ENCODE results near the gene FAF2.
"Not testable (repeated sequence)": the region's sequence is repeated elsewhere in the genome, so short reads cannot be mapped to it uniquely, and the experiment has no call there.

The FAF2 gene, protein sequence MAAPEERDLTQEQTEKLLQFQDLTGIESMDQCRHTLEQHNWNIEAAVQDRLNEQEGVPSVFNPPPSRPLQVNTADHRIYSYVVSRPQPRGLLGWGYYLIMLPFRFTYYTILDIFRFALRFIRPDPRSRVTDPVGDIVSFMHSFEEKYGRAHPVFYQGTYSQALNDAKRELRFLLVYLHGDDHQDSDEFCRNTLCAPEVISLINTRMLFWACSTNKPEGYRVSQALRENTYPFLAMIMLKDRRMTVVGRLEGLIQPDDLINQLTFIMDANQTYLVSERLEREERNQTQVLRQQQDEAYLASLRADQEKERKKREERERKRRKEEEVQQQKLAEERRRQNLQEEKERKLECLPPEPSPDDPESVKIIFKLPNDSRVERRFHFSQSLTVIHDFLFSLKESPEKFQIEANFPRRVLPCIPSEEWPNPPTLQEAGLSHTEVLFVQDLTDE

DNA sequence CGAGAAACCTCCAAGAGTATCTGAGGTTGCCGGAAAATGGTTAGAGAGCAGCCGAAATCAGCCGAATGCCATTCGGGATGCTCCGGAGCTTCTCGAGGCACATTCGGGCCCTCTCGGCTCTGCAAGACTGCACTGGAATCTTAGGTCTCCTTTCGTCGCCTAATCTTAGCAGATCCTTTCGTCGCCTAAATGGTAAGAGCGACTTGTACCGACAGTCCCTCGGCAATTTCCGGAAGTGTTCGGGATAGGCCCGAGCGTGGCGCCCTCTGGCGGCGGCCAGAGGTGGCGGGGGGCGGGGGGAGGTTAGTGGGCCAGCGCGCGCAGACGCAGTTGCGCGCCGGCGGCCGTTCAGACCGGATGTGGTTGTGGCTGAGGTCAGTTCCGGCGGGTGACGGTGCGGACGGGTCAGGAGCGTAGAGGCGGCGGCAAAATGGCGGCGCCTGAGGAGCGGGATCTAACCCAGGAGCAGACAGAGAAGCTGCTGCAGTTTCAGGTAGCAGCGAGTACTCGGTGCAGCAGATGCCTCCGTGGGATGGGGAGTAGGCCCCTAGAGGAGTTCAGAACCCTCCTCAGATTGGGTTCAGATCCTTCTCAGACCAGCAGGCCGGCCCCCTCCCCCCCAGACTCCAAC is at the start of gene FAF2:
TSS of gene FAF2 (plus strand) at position 408 of the 631 bp plus-strand sequence. CDS start at position 431, 23 bp downstream.
- FAIRE-seq, result peak; percentile 61

DNA sequence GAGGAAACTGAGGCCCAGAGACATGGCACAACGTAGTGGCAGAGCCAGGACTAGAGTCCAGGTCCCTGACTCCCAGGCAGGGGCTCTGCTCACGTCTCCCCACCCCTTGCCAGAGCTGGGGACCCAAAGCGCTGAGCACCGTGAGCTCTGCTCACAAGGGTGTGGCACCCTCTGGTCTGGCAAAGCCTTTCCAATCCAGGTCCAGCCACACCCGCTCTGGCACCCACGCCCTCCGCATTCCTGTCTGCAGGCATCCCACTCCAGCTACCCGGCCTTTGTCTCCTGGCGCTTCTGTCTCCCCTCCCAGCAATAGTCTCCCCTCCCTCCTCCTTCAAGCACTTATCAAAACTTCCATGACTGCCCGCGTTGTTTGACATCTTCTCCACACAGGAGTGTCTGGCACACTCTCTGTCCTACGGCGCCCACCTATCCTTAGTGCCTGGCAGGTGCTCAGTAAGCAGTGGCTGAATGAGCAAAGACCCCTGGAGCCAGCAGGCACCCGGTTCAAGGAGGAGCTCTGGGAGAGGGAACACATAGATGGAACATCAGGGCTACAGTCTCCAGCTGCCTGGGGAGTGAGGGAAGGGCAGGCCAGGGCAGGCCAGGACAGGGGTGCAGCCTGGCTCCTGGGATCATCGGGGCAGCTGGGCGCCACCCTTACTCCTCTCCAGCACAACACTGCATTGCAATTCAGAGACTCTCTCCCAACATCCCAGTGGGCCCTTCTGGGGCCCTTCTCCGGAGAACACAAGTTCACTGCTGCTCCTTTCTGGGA is 47.6 kb upstream of the FAF2 start:
- FAIRE-seq, result no peak

DNA sequence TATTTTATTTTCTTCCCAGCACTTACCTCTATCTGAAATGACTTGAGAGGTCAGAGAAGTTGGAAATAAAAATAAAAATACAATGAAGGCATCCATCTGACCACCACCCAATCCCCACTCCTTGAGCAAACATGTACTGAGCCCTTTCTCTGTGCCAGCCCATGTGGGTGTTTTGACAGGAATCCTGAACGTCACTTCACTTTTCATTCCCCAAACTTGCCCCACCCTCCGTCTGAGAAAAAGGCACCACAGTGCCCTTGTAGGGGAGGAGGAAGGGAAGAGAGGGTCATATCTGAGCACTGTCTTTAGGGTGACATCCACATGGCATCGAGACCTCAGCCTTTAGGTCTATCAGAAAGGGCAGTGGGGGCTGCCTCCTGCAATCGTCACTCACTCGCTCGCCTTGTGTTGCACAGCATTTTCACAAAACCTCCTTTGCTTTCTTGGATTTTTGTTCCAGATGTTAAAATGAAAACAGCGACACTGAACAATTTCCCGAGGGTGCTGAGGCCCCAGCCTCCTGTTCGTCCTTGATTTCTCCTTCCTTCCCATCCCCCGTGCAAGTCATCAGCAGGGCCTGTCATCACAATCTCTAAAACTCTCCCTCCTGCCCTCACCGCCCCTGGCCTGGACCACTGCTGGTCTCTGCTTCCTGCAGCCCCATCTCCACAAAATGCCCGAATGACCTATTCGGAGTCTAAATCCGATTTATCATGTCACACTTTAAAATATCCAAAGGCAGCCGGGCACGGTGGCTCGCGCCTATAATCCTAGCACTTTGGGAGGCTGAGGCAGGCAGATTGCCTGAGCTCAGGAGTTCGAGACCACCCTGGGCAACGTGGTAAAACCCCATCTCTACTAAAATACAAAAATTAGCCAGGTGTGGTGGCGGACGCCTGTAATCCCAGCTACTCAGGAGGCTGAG is 46.6 kb upstream of the FAF2 start:
- no peak for FAIRE-seq

DNA sequence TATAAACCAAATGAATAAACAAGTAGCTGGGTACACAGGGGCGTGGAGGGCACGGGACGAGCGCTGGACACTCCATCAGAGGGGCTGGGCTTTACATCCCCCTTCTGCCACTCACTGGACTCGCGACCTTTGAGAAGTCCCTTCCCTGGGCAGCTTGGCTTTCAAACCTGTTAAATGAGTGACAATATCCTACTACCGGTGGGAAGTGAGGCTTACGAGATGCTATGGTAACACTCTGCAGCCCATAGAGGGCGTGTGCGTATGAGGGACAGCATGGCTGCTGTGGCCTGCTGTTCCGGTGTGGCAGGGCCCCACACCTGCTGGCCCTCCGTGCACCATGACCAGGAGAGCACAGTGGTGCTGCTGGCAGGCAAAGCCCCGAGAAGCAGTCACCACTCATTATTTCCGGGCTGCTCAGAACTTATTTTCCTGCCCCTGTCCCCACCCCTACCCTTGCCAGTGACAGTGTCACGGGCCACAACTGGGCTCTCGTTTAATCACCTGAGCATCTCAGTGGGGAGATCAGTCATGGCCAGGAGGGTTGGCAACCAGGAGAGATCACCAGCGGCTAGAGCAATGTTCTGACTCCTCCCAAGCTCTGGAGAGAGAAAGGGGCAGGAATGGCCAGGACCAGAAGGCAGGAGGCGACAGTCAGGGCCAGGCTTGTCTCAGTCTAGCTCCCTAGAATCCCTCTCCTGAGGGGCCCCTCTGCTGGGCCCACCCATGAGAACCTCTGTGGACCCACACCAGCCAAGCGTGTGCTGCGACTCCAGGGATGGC is 42.3 kb upstream of the FAF2 start:
- no peak for FAIRE-seq

DNA sequence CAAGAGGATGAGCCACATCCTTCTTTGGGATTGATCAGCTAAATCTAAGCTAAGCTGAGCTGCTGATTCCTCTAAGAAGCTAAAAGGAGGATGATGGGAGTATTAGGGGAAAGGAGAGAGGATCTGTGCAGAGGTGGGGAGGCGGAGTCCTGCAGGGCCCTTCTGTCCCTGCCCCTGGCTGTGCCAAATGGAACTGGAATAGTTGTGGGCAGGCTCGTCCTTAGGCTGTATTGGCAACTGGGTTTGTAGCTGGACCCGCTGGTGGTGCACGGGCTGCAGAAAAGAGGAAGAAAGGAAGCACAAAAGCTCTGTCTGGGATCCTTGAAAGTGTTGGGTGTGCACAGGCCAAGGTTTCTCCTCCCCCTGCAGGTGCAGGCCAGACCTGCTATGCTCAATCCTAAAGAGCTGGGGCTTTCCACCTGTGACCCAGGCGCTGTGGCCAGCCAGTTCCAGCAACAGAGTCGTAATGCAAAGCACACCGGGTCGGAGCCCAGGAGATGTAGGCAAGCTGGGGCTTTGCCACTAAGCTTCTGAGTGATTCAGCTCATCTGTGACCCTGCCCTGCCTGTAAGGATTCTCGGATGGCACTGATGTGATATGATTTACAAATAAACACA is 41.6 kb upstream of the FAF2 start:
- no peak for FAIRE-seq

DNA sequence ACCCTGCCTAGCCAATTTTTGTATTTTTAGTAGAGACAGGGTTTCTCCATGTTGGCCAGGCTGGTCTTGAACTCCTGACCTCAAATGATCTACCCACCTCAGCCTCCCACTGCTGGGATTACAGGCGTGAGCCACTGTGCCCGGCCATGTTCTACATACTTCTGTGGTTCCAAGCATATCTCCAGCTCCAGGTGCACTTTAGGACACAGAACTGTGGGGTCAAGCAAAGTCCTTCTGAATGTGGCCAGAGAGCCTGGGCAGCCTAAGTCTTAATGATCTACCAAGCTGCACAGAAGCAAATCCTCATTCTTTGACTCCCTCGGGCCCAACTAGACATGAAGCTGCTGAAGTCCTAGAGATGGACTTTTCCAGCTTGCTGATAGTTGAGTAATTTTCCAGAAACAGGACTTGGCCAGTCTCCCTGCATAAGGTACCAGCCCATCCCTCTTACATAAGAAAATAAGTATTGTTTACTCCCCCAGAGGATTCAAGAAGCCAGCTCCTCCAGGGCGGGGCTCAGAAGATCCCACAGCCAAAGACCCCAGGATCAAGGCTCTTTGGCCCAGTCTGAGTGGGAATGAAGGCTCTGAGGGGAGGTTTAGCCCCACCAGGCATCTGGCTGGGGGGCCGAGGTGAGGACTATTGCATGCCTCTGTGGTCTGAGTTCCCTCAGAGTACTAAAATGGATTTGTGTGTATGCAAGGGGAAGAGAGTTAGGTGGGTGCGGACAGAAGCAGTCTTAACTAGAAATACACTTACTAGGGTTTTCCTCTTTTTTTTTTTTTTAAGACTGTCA is 40.5 kb upstream of the FAF2 start:
- FAIRE-seq, result no peak

DNA sequence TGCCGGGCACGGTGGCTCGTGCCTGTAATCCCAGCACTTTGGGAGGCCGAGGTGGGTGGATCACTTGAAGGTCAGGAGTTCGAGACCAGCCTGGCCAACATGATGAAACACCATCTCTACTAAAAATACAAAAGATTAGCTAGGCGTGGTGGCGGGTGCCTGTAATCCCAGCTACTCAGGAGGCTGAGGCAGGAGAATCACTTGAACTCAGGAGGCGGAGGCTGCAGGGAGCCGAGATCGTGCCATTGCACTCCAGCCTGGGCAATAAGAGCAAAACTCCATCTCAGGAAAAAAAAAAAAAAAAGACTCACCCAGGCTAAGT is 40.0 kb upstream of the FAF2 start:
- not testable (repeated sequence) for FAIRE-seq

DNA sequence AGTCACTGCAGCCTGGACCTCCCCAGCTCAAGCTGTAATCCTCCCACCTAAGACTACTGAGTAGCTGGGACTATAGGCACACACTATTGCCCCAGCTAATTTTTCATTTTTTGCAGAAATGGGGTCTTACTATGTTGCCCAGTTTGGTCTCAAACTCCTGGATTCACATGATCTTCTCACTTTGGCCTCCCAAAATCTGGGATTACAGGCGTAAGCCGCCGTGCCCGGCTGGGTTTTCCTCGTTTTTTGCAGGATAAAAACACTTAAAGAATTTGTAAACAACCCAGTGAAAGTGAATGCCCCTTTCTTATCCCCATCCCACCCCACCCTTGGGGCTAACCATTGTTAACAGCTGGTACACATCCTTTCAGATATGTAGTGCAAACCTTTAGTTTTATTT is 39.6 kb upstream of the FAF2 start:
- no peak for FAIRE-seq

DNA sequence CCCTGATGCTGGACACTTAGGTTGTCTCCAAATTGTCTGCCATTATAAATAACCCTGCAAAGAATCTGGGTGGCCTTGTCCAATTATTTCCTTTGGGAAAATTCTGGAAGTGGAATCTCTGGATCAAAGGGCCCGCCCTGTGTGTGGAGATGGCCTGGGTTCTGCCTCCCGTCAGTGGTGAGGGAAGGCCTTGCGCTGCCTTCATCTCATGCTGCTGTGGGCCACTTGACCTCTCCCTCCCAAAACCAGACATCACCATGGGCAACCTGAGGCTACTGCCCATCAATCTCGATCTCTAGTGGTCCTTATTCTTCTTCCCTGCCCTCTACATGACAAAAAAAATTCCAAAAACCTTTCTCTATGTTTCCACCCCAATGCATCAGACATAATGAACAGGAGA is 38.4 kb upstream of the FAF2 start:
- no peak for FAIRE-seq

DNA sequence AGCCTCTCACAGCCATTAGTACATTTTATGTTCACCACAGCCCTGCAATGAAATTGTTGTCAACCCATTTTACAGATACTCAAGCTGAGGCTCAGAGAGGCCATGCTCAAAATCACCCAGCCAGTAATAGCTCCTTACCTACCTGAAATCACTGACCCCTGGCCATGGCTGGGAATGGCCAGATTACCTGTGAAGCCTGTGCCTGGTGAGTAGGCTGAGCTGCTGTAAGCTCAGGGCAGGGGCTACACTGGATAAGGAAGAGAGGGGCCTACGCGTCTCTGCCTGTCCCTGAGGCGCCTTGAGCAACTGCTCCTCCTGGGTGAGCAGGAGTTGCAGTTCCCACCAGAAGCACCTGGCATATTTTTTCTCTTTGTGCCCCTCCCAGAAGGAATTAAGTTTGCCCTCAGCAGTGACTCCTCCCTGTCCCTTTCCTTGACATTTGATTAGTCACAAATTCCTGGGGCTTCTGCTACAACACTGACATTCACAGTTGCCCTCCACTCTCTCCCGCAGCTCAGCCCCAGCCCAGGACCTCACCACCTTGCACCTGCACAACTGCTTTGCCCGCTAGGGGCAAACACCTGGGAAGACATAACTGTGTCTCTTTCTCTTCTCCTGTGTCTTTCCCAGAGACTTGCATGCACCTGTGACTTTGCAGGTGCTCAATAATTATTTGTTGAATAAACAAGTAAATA is 37.6 kb upstream of the FAF2 start:
- no peak for FAIRE-seq

DNA sequence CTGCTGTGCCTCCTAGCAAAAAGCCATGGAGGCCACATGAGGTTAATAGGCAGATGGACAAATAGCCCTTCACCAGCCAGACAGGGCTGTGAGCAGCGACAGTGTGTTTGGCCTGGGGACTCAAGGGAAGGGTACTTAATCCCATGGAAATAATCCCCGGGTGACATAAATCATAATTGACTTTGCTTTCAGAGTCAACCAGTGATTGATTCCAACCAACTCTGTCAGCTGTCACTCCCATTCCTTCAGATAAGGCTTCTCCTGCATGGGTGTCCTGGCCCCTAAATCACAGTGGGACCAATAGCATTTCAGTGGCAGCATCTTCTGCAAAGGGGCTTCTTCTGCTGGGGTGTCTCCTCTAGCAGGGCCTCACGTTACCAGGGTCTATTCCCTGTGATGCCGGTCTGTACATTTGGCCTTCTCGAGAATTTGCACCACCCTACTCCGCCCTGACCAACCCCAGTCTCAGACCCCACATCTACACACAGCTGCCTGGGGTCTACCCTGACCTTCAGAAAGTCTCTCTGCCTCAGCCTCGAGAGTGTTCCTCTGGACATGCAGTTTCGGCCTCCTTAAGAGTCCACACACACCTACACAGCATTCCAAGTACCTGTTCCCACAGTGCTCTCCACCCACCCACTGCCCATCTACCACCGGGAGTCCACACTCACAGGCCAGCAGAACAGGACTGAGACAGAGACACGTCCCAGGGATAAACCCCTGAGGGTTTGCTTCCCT is 35.5 kb upstream of the FAF2 start:
- no peak for FAIRE-seq

DNA sequence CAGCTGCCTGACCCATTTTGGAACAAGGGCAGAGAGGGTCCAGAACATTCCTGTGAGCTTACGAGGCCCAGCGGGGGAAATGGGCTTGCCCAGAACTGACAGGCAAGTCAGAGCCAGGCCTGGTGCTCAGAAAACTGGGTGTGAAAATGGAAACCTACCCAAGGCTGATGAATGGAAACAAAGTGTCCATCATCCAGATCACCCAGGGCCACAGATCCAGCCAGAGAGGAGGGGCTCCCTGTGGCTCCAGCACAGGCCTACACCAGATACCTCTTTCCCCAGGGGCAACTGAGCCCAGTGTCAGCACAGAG is 35.0 kb upstream of the FAF2 start:
- no peak for FAIRE-seq

DNA sequence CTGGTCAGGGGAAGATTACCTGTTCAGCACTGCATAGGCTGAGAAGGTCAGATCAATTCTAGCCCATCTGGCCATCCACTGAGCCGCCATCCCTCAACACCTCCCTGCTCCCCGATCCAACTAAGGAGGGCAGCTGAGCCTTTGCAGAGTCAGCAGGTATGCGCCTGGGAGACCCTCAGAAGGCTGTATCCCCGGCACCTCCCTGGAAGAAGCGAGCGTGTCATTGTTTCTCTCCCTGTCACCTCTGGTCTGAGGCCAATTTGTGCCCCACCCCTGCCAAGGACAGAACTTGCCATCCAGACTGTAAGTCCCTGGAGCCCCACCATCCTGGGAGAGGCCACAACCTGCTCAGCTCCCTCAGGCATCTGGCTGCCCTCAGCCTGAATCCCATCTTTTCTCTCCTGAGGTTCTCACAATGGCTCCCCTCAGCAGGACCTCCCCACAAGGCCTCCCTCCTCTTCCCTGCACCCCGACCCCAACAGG is 34.4 kb upstream of the FAF2 start:
- no peak for FAIRE-seq

DNA sequence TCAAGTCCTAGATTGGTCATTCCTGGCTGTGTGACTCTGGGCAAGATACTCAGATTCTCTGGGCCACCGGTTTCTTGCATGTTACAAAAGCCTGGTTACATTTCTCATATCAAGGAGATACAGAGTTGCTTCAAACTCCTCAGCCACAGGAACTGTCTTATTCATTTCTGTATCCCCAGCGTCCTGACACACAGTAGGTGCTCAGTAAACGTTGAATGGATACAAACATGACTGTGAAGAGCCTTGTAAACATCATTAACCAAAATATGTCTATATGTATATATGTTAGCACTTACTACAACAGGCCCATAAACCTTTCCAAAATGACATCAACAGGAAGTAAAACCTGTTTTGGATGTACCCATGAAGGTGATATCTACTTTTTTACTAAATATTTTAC is 33.5 kb upstream of the FAF2 start:
- FAIRE-seq, result no peak

DNA sequence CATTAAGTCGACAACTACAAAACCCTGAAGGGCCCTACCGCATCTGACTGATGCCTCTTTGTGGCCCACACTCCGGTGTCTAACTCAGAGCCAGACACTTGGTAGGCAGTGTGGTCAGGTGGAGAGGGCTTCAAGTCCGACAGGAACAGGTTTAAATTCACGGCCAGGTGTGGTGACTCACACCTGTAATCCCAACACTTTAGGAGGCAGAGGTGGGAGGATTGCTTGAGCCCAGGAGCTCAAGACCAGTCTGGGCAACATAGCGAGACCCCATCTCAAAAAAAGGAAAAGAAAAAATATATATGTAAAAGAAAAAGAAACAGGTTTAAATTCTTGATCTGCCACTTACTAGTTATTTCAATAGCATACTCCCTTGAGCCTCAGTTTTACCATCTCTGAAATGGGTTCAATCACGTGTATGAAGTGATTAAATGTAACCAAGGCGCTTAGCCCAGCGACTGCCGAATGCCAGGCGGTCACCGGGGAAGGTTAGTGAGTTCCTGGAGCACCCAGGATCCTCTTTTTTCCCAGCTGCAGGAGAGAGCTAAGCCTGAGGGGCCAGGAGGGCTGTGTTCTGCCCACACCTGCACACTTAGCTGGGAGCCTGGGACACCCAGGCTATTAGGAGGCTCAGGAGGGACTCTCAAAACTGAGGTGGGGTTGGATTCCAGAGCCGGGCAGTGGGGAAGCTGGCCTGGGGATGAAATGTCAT is 32.8 kb upstream of the FAF2 start:
- FAIRE-seq, result no peak

DNA sequence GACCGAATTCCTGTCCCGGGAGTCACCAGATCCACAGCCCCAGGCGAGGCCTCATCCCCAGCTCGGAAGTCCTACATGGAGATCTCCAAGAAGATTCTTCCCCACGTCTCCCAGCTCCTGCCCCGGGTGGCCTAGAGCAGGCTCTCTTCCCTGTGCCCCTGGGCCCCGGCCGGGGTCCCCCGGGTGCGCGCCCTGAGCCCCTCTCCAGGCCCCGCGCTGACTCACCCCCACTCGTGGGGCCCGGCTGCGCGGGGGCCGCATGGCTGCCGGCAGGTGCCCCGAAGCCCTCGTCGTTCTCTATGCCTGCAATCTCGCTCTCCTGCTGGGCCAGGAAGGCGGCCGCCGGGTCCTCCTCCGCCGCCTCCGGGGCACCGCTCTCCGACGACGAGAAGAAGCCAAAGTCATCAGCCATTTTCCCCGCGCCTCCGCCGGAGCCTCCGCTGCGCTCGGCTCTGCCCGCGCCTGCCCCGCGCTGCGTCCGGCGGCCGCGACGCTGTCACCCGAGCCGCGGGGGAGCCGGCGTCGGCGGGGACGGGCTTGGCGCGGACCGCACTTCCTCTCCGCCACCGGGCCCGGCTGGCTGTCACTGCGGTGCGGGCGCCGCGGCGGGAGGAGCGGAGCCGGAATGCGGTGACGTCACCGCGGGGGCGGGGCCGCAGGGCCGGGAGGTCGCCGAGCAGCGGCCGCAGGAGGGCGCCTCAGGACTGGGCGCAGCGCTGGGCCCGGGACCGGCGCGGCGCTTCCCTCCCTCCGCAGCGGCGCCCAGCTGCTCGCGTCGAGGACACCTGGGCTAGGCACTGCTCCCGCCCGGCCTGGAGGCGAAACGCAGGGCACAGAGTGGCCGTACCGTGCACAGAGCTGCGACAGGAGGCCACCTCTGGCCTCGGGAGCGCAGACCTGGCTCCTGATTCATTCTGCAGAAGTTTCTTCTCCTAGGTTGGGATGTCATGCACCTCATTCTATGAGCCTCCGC is 31.9 kb upstream of the FAF2 start, which contains the start of gene CLTB:
TSS of gene CLTB (minus strand) at position 588 of the 973 bp plus-strand sequence. CDS start at position 412, 176 bp downstream.
- FAIRE-seq, result no peak

DNA sequence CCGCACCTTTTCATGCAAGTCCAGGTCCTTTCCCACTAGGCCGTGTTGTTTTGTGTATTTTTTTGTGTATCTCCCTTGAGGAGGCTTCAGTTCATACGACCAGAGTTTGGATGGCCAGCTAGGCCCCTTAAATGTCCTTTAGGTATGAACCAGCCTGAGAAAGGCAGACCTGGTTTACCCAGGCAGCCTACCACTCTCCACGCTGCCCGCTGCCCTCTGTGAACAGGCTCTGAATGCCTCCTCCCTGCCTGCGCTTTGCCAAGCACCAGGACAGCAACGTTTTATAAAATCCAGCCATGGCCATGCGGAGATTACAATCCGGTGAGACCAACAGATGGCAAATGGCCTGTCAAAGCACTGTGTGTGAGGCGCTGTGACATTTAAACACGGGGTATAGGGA is 31.2 kb upstream of the FAF2 start:
- no peak for FAIRE-seq
